ENCODE measurements around the gene CCDC9.
A peak's percentile ranks its signal among the peaks of the same experiment; 100 is the strongest.

CCDC9 gene

GRCh38 chr19:47302249-47302648 is 45.9 kb downstream of the CCDC9 start:
- no peak for DNase-seq

GRCh38 chr19:47303966-47304365 is 47.6 kb downstream of the CCDC9 start:
- DNase-seq, result peak; percentile 88

GRCh38 chr19:47305309-47305751 is 49.0 kb downstream of the CCDC9 start:
- peak; percentile 63 for DNase-seq

GRCh38 chr19:47306303-47306702 is 50.0 kb downstream of the CCDC9 start:
- no peak for DNase-seq

- no peak for DNase-seq
Measured at GRCh38 chr19:47309038-47309437, 52.7 kb downstream of the CCDC9 start.

- DNase-seq, result no peak
Measured at GRCh38 chr19:47309608-47310007, 53.3 kb downstream of the CCDC9 start, which contains the start of gene C5AR1. TSS of gene C5AR1 (plus strand) at chr19:47309861. CDS start at chr19:47309896, 35 bp downstream.

GRCh38 chr19:47310323-47310722 is 54.0 kb downstream of the CCDC9 start:
- no peak for DNase-seq

GRCh38 chr19:47310819-47311218 is 54.5 kb downstream of the CCDC9 start:
- DNase-seq, result peak; percentile 38

GRCh38 chr19:47312366-47313006 is 56.2 kb downstream of the CCDC9 start:
- no peak for DNase-seq

- DNase-seq, result no peak
Measured at GRCh38 chr19:47313754-47314295, 57.5 kb downstream of the CCDC9 start.

GRCh38 chr19:47315125-47315821 is 58.9 kb downstream of the CCDC9 start:
- peak; percentile 83 for DNase-seq

GRCh38 chr19:47316513-47316912 is 60.2 kb downstream of the CCDC9 start:
- DNase-seq, result no peak

GRCh38 chr19:47319923-47320871 is 63.9 kb downstream of the CCDC9 start:
- DNase-seq, result no peak

Measured in hematopoietic multipotent progenitor cell treated with erythropoietin and hydrocortisone succinate and interleukin-3 and kit ligand, for 4 days (in vitro differentiated cells).